ENCODE measurements around the gene TBCD. TPM values are rescaled to one million over a fixed set of nuclear protein-coding genes. Genes with fewer than 3 reads are reported as not detected.

TBCD gene
- total RNA-seq, 1 donor from 2014 or later = 59.8 TPM

- TF ChIP-seq, protein P1, sequence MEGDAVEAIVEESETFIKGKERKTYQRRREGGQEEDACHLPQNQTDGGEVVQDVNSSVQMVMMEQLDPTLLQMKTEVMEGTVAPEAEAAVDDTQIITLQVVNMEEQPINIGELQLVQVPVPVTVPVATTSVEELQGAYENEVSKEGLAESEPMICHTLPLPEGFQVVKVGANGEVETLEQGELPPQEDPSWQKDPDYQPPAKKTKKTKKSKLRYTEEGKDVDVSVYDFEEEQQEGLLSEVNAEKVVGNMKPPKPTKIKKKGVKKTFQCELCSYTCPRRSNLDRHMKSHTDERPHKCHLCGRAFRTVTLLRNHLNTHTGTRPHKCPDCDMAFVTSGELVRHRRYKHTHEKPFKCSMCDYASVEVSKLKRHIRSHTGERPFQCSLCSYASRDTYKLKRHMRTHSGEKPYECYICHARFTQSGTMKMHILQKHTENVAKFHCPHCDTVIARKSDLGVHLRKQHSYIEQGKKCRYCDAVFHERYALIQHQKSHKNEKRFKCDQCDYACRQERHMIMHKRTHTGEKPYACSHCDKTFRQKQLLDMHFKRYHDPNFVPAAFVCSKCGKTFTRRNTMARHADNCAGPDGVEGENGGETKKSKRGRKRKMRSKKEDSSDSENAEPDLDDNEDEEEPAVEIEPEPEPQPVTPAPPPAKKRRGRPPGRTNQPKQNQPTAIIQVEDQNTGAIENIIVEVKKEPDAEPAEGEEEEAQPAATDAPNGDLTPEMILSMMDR (IDR thresholded peaks at IDR 0.05) = no peak
- no peaks in the 10 kb centered on the region for H3K27me3 Mint-ChIP-seq (ENCODE audit: low read depth)
- peak overlapping the region; percentile 12 for H3K27ac Mint-ChIP-seq (ENCODE audit: unreplicated experiment)
- peaks cover 7% of the 10 kb centered on the region for H3K36me3 Mint-ChIP-seq (ENCODE audit: low read depth)
- H3K4me1 Mint-ChIP-seq (ENCODE audit: low read depth) = peaks cover 35% of the 10 kb centered on the region
- DNase-seq (ENCODE audit: low spot score) = no peak
- no peaks in the 10 kb centered on the region for H3K9me3 Mint-ChIP-seq (ENCODE audit: low read depth)
- H3K4me3 Mint-ChIP-seq (ENCODE audit: unreplicated experiment) = no peak overlapping the region
Observed at GRCh38 chr17:82867763-82868325, 116.0 kb downstream of the TBCD start.

DNA sequence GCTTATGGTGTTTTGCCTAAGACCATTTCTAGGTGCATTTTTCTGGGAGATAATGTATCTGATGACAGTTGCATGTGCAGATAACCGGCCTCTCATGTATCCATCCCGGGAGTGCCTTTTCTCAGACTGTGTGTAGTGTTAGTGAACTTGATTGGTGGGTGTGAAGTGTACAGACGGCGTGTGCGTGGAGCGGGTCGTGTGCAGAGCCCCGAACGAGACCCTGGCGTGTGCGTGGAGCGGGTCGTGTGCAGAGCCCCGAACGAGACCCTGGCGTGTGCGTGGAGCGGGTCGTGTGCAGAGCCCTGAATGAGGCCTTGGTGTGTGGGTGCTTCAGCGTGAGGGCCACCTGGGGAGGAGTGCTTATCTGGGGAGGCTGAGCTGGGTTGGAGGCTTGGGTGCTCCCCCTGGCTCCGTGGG, 116.9 kb downstream of the TBCD start:
- H3K4me3 Mint-ChIP-seq (ENCODE audit: unreplicated experiment) = no peak overlapping the region
- no peak overlapping the region for H3K27ac Mint-ChIP-seq (ENCODE audit: unreplicated experiment)
- peaks cover 7% of the 10 kb centered on the region for H3K36me3 Mint-ChIP-seq (ENCODE audit: low read depth)
- TF ChIP-seq, protein P1 (IDR thresholded peaks at IDR 0.05) = no peak
- DNase-seq (ENCODE audit: low spot score) = no peak
- no peaks in the 10 kb centered on the region for H3K9me3 Mint-ChIP-seq (ENCODE audit: low read depth)
- H3K4me1 Mint-ChIP-seq (ENCODE audit: low read depth) = peaks cover 28% of the 10 kb centered on the region
- H3K27me3 Mint-ChIP-seq (ENCODE audit: low read depth) = no peaks in the 10 kb centered on the region

- Mint-ChIP-seq H3K27ac (ENCODE audit: unreplicated experiment) (no peak overlapping the region), H3K4me1 (ENCODE audit: low read depth) (peaks cover 20% of the 10 kb centered on the region), H3K36me3 (ENCODE audit: low read depth) (peaks cover 7% of the 10 kb centered on the region), H3K4me3 (ENCODE audit: unreplicated experiment) (no peak overlapping the region), H3K9me3 (ENCODE audit: low read depth) (no peaks in the 10 kb centered on the region), H3K27me3 (ENCODE audit: low read depth) (no peaks in the 10 kb centered on the region)
- DNase-seq (ENCODE audit: low spot score) = no peak
- TF ChIP-seq, protein P1 (IDR thresholded peaks at IDR 0.05) = no peak
Observed at GRCh38 chr17:82869536-82869935, 117.7 kb downstream of the TBCD start.

DNA sequence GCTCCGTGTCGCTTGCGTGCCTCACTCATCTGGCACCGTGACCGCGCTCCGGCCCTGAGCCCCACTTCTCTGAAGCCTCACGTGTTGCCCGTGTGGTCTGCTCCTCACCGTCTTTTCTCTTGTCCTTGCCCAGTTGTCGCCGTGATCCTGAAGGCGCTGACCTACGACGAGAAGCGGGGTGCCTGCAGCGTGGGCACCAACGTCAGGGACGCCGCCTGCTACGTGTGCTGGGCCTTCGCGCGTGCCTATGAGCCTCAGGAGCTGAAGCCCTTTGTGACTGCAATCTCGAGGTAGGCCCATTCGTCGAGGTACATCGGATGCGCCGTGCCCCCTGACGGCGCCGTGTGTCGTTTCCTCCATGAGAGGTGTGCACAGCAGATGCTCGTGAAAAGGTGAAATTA, 118.2 kb downstream of the TBCD start:
- DNase-seq (ENCODE audit: low spot score) = no peak
- TF ChIP-seq, protein P1 (IDR thresholded peaks at IDR 0.05) = no peak
- Mint-ChIP-seq H3K27ac (ENCODE audit: unreplicated experiment) (no peak overlapping the region), H3K9me3 (ENCODE audit: low read depth) (no peaks in the 10 kb centered on the region), H3K36me3 (ENCODE audit: low read depth) (peaks cover 7% of the 10 kb centered on the region), H3K4me1 (ENCODE audit: low read depth) (peaks cover 20% of the 10 kb centered on the region), H3K27me3 (ENCODE audit: low read depth) (no peaks in the 10 kb centered on the region), H3K4me3 (ENCODE audit: unreplicated experiment) (no peak overlapping the region)

DNA sequence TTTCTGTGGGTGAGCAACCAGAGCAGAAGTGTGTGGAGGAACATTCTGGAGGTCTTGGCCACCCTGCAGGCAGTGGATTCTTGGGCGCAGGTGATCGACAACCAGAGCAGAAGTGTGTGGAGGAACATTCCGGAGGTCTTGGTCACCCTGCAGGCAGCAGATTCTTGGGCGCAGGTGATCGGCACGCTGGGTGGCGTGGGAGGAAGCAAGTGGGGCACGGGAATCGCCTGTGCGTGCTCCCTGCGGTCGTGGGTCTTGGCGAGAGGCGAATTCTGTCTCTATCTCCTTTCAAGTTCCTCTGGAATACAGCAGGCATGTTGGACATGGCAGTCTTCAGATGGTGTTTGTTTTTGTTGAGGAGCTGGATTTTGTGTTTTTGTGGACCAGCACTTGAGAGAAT, 118.7 kb downstream of the TBCD start:
- Mint-ChIP-seq H3K27me3 (ENCODE audit: low read depth) (no peaks in the 10 kb centered on the region), H3K9me3 (ENCODE audit: low read depth) (no peaks in the 10 kb centered on the region), H3K4me1 (ENCODE audit: low read depth) (peaks cover 18% of the 10 kb centered on the region), H3K4me3 (ENCODE audit: unreplicated experiment) (no peak overlapping the region), H3K27ac (ENCODE audit: unreplicated experiment) (no peak overlapping the region), H3K36me3 (ENCODE audit: low read depth) (peaks cover 7% of the 10 kb centered on the region)
- TF ChIP-seq, protein P1 (IDR thresholded peaks at IDR 0.05) = no peak
- DNase-seq (ENCODE audit: low spot score) = no peak
